ENCODE measurements around the gene ZXDC. TPM values are rescaled to one million over a fixed set of nuclear protein-coding genes. Genes with fewer than 3 reads are reported as not detected.

The ZXDC gene
- total and polyA plus RNA-seq, 2 donors (not counting 3 experiments of a cell fraction or from before 2014, with no cell fraction given), result 15.2 to 22.6 TPM

GRCh38 chr3:126394179-126394976 lies 81.3 kb downstream of the ZXDC start, which contains the start of gene CFAP100:
Gene CFAP100 (plus strand): TSS chr3:126394909. CDS start chr3:126396001, 1,092 bp downstream.
- dilution Hi-C loops (cut with MboI; ENCODE audit: extremely low pct_ligation_motif_present, low sequenced_read_pairs) (no loop called here), intact Hi-C loops (cut with micrococcal nuclease) (no loop called here)
- Histone ChIP-seq H4K20me1 (replicated peaks; ENCODE audit: control insufficient read depth, extremely low read depth, insufficient read depth, low read length) (no peaks in the 10 kb centered on the region), H3K9ac (replicated peaks; ENCODE audit: extremely low read depth, insufficient read depth, low read length) (no peak within 1 kb of the TSS), H2AFZ (ENCODE audit: low read depth, low read length) (no peak within 1 kb of the TSS), H3K27me3 (ENCODE audit: control insufficient read depth in 2 of 2, insufficient read depth in 2 of 2, low read length in 2 of 2) (peaks cover 22 to 31% of the 10 kb centered on the region in 2 experiments), H3K36me3 (ENCODE audit: control insufficient read depth in 2 of 2, extremely low read depth in 1 of 2, insufficient read depth in 2 of 2, low read length in 2 of 2) (no peaks in the 10 kb centered on the region), H3K79me2 (ENCODE audit: control insufficient read depth, insufficient read depth, low read length) (no peaks in the 10 kb centered on the region), H3K4me3 (replicated peaks in 1 of 3; ENCODE audit: insufficient read depth in 1 of 3, low read depth in 1 of 3, low read length in 3 of 3) (no peak within 1 kb of the TSS), H3K9me3 (replicated peaks; ENCODE audit: control insufficient read depth, insufficient read depth, low read length) (no peaks in the 10 kb centered on the region), H3K9me1 (replicated peaks; ENCODE audit: control insufficient read depth, extremely low read depth, insufficient read depth, low read length) (no peaks in the 10 kb centered on the region), H3K4me1 (ENCODE audit: control insufficient read depth, extremely low read depth, insufficient read depth, low read length) (no peaks in the 10 kb centered on the region), H3K27ac (ENCODE audit: insufficient read depth, low read depth, low read length) (no peak within 1 kb of the TSS), H3K4me2 (ENCODE audit: insufficient read depth, low read length) (no peak within 1 kb of the TSS)
- POLR2A ChIA-PET, result no interaction called here
- FAIRE-seq, result no peak
- TF ChIP-seq POLR2AphosphoS5 (IDR thresholded peaks at IDR 0.05; ENCODE audit: insufficient read depth, low read depth, low read length) (no peak), MAX (IDR thresholded peaks at IDR 0.05; ENCODE audit: insufficient read depth, insufficient read length) (no peak), GATA2 (IDR thresholded peaks at IDR 0.05; ENCODE audit: insufficient read depth, insufficient read length, low read depth, low read length) (no peak), POLR2A (IDR thresholded peaks at IDR 0.05; ENCODE audit: low read depth, low read length) (no peak), MYC (IDR thresholded peaks at IDR 0.05; ENCODE audit: low read depth, low read length) (no peak), EZH2 (IDR thresholded peaks at IDR 0.05; ENCODE audit: borderline replicate concordance, low read depth, low read length, severe bottlenecking) (no peak), CTCF (IDR thresholded peaks at IDR 0.05; ENCODE audit: extremely low read depth in 1 of 2, insufficient read depth in 1 of 2, low read depth in 1 of 2, low read length in 2 of 2) (no peak), FOS (IDR thresholded peaks at IDR 0.05; ENCODE audit: borderline replicate concordance, insufficient read depth, low read length) (no peak)
- BruUV-seq (replicated peaks), result no TSS peak
- CTCF ChIA-PET, result interaction anchor here (2.6 kb wide), 1 partner anchor 148 kb away, joined by 9 read pairs; no protein-coding TSS in a partner anchor
- peak; percentile 13 for DNase-seq (ENCODE audit: low read depth, low spot score)

Data from endothelial cell of umbilical vein (primary cell).